Measurements from ENCODE around the gene SCGB1D1. TPM values are rescaled to one million over a fixed set of nuclear protein-coding genes. Genes with fewer than 3 reads are reported as not detected.

Gene SCGB1D1
- total and polyA plus RNA-seq, 12 donors: not detected

DNA sequence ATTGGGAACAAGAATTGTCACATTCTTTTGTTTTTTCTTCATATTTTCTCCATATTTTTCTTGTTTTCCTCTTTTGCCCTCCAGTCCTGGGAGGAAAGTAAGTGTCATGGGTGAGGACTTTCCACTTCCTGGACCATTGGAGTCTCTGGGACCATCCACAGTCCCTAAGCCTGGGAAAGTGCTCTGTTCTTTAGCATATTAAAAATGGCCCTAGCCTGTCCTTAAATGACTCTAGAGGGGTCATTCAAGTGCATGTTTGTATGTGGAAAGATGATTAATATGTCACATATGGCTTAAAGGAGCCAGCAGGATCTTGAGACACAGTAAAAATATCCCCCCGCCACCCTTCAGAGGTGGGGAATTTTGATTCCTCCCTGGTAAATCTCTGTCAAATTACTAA, 20.1 kb upstream of the SCGB1D1 start:
- DNase-seq (no peak), ATAC-seq (peak; percentile 36 to 89 (median 67))
- Histone ChIP-seq H3K27ac (peak overlapping the region in 6 of 10 donors; percentile 20 to 59 (median 56)), H3K36me3 (no peaks in the 10 kb centered on the region), H3K4me1 (peaks cover 0 to 26% (median 7%) of the 10 kb centered on the region in 9 donors), H3K27me3 (peaks cover 0 to 32% (median 11%) of the 10 kb centered on the region in 7 donors), H3K4me3 (no peak overlapping the region), H3K9me3 (peaks cover 0 to 6% (median 0%) of the 10 kb centered on the region in 11 donors)
- TF ChIP-seq, protein P1, sequence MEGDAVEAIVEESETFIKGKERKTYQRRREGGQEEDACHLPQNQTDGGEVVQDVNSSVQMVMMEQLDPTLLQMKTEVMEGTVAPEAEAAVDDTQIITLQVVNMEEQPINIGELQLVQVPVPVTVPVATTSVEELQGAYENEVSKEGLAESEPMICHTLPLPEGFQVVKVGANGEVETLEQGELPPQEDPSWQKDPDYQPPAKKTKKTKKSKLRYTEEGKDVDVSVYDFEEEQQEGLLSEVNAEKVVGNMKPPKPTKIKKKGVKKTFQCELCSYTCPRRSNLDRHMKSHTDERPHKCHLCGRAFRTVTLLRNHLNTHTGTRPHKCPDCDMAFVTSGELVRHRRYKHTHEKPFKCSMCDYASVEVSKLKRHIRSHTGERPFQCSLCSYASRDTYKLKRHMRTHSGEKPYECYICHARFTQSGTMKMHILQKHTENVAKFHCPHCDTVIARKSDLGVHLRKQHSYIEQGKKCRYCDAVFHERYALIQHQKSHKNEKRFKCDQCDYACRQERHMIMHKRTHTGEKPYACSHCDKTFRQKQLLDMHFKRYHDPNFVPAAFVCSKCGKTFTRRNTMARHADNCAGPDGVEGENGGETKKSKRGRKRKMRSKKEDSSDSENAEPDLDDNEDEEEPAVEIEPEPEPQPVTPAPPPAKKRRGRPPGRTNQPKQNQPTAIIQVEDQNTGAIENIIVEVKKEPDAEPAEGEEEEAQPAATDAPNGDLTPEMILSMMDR (IDR thresholded peaks at IDR 0.05): no peak
- intact Hi-C loops (cut with DNase I): loop anchor here in 9 of 10 donors (2.0 to 10.0 kb wide), 5 partner anchors 141 to 212 kb away; no protein-coding TSS in a partner anchor
- WGBS, 2 donors: 68 to 81% methylated on average over 1 of the region's 1 CpG

DNA sequence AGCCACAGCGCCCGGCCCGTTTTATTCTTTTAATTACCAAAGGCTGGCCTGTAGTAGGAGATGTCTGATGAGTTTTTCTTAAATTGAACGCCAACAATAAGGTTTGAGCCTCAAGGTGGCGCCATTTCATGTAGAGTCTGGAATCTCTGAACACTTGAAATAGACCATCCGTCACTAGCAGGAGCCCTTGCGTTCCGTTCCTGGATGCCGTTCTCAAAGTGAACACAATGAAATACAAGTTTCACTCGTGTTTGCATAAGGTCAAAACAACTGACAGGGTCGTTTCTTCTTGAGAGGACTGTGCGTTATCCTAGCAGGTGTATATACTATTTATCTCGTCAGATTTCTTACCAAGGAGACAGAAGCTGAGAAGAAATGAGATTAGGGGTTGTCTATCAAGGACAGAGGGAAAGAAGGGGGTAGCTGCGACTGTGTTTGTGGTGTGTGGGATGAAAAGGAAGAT, 18.7 kb upstream of the SCGB1D1 start:
- Histone ChIP-seq H3K4me3 (peak overlapping the region in 2 of 10 donors; percentile 18 to 21), H3K27me3 (peaks cover 0 to 39% (median 18%) of the 10 kb centered on the region in 7 donors), H3K27ac (peak overlapping the region in 5 of 10 donors; percentile 39 to 58 (median 47)), H3K4me1 (peaks cover 0 to 26% (median 7%) of the 10 kb centered on the region in 9 donors), H3K9me3 (peaks cover 0 to 6% (median 0%) of the 10 kb centered on the region in 11 donors), H3K36me3 (no peaks in the 10 kb centered on the region)
- WGBS, 2 donors: 5 to 7% methylated on average over 14 of the region's 14 CpGs
- TF ChIP-seq, protein P1 (IDR thresholded peaks at IDR 0.05): peak; percentile 48 to 82 (median 72)
- DNase-seq: peak; percentile 43 to 89
- intact Hi-C loops (cut with DNase I): loop anchor here (1.0 to 10.0 kb wide), 6 partner anchors 140 to 211 kb away; no protein-coding TSS in a partner anchor
- peak; percentile 46 to 89 (median 80) for ATAC-seq

DNA sequence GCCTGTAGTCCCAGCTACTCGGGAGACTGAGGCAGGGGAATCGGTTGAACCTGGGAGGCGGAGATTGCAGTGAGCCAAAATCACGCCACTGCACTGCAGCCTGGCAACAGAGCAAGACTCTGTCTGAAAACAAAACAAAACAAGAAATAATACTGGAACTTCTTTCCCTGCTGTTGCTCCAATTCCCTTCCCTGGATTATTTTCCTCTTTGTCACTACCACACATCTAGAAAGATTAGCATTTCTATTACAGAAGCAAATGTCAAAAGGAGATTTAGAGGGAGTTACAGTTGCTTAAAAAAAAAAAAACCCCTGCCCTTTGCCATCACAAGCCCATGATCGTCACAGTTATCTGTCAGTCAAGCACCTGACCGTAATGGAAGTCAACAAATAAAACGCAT, 17.7 kb upstream of the SCGB1D1 start:
- intact Hi-C loops (cut with DNase I): loop anchor here in 8 of 10 donors (5.0 to 10.0 kb wide), 4 partner anchors 140 to 210 kb away; no protein-coding TSS in a partner anchor
- Histone ChIP-seq H3K36me3 (no peaks in the 10 kb centered on the region), H3K4me1 (peaks cover 0 to 26% (median 7%) of the 10 kb centered on the region in 9 donors), H3K27me3 (peaks cover 0 to 42% (median 18%) of the 10 kb centered on the region in 7 donors), H3K27ac (peak overlapping the region in 1 of 10 donors; percentile 42), H3K9me3 (peaks cover 0 to 6% (median 0%) of the 10 kb centered on the region in 11 donors), H3K4me3 (no peak overlapping the region)
- WGBS, 2 donors: 58 to 61% methylated on average over 7 of the region's 7 CpGs
- no peak for DNase-seq
- TF ChIP-seq, protein P1 (IDR thresholded peaks at IDR 0.05): no peak
- no peak for ATAC-seq

DNA sequence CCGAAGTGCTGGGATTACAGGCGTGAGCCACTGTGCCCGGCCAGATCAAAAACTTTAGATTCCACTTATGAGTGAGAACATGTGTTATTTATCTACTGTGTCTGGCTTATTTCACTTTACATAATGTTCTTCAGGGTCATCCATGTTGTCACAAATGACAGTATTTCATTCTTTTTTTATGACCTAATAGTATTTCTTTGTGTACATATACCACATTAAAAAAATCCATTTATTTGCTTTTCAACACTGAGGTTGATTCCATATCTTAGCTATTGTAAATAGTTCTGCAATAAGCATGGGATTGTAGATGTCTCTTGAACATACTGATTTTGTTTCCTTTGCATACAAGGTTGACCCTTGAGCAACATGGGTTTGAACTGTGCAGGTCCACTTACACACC, 13.2 kb upstream of the SCGB1D1 start:
- peaks cover 0 to 4% (median 0%) of the 10 kb centered on the region in 11 donors for H3K9me3 ChIP-seq
- TF ChIP-seq, protein P1 (IDR thresholded peaks at IDR 0.05): no peak
- no peaks in the 10 kb centered on the region for H3K36me3 ChIP-seq
- no peak for ATAC-seq
- no peak overlapping the region for H3K27ac ChIP-seq
- 77 to 86% methylated on average over 3 of the region's 3 CpGs for WGBS, 2 donors
- H3K4me3 ChIP-seq: no peak overlapping the region
- no peak for DNase-seq
- intact Hi-C loops (cut with DNase I): loop anchor here in 2 of 10 donors (10.0 kb wide), 1 partner anchor 198 kb away; no protein-coding TSS in a partner anchor
- H3K27me3 ChIP-seq: peaks cover 0 to 42% (median 12%) of the 10 kb centered on the region in 7 donors
- H3K4me1 ChIP-seq: peaks cover 0 to 4% (median 0%) of the 10 kb centered on the region in 9 donors

Measured in heart right ventricle (tissue), 16 donors.